H1 (cell line): ENCODE results near the gene PFKFB1. TPM values are rescaled to one million over a fixed set of nuclear protein-coding genes. Genes with fewer than 3 reads are reported as not detected.

Experiments used
- CTCF ChIA-PET: fragments of 300-600 bp; sonication (Branson Sonifier 250); formaldehyde crosslinking; loops from one replicate; lab custom pipeline; 2021; ENCODE audit not compliant: partially characterized antibody; lab: Charles Lee
- POLR2A ChIA-PET: fragments of 300-600 bp; sonication (Branson Sonifier 250); formaldehyde crosslinking; loops from one replicate; lab custom pipeline; 2021; ENCODE audit warnings: inconsistent platforms; ENCODE audit not compliant: partially characterized antibody; lab: Charles Lee
- DNase-seq, 2 experiments: peaks; one replicate each; pipeline versions ENCODE4 v3.0.0 to v3.0.0-alpha.2; 2010 to 2022; ENCODE audit warnings: low spot score in 2 of 2, low read depth in 1 of 2, mixed read lengths in 1 of 2
- FAIRE-seq: peaks from 2 replicates; lab custom pipeline; 2011; peaks lifted over from hg19 to GRCh38; lab: Jason Lieb, UNC
- H2AFZ ChIP-seq: 2 replicates; pipeline ENCODE4 v1.8.1; 2012; ENCODE audit warnings: low read length, inconsistent platforms
- H2AK5ac ChIP-seq: 2 replicates; pipeline ENCODE4 v1.6.1; 2013; ENCODE audit warnings: low read depth, low read length
- H2BK120ac ChIP-seq: replicated peaks from 2 replicates; pipeline ENCODE3; 2013; ENCODE audit warnings: low read depth, low read length, inconsistent platforms
- H2BK12ac ChIP-seq: 2 replicates; pipeline ENCODE4 v1.6.1; 2013; ENCODE audit warnings: low read depth, low read length
- H2BK15ac ChIP-seq: 2 replicates; pipeline ENCODE4 v1.6.1; 2013; ENCODE audit warnings: low read length
- H2BK20ac ChIP-seq: 2 replicates; pipeline ENCODE4 v1.6.1; 2013; ENCODE audit warnings: low read length
- H2BK5ac ChIP-seq: 2 replicates; pipeline ENCODE4 v1.6.1; 2013; ENCODE audit warnings: low read depth, low read length
- H3K14ac ChIP-seq: 2 replicates; pipeline ENCODE4 v1.6.1; 2013; ENCODE audit warnings: inconsistent platforms; ENCODE audit not compliant: insufficient read length
- H3K18ac ChIP-seq: 2 replicates; pipeline ENCODE4 v1.6.1; 2013; ENCODE audit warnings: low read length; ENCODE audit errors: extremely low read depth
- H3K23ac ChIP-seq: 2 replicates; pipeline ENCODE4 v1.6.1; 2013; ENCODE audit warnings: inconsistent platforms; ENCODE audit not compliant: insufficient read length
- H3K23me2 ChIP-seq: 2 replicates; pipeline ENCODE4 v1.6.1; 2013; ENCODE audit warnings: low read depth, low read length
- H3K27ac ChIP-seq: 2 replicates; pipeline ENCODE4 v1.6.1; 2011; ENCODE audit warnings: low read depth, low read length, inconsistent platforms
- H3K27me3 ChIP-seq, 4 experiments: replicated peaks in 1 of 4; 1 replicate in 1 of 4; 2 replicates in 3 of 4; pipeline versions ENCODE4 v1.6.1 to v1.8.1; 2011 to 2013; ENCODE audit warnings: low read length in 3 of 4, mild to moderate bottlenecking in 3 of 4, inconsistent platforms in 2 of 4, mixed read lengths in 2 of 4, moderate library complexity in 1 of 4; ENCODE audit not compliant: control insufficient read depth in 3 of 4, insufficient read depth in 3 of 4; ENCODE audit errors: extremely low read depth in 1 of 4
- H3K36me3 ChIP-seq, 4 experiments: 2 replicates each; pipeline versions ENCODE4 v1.6.1 to v1.8.1; 2011 to 2013; ENCODE audit warnings: mild to moderate bottlenecking in 4 of 4, low read length in 3 of 4, moderate library complexity in 2 of 4, control low read depth in 1 of 4, inconsistent platforms in 1 of 4; ENCODE audit not compliant: insufficient read depth in 4 of 4, control insufficient read depth in 2 of 4
- H3K4ac ChIP-seq: replicated peaks from 2 replicates; pipeline ENCODE3; 2013; ENCODE audit warnings: low read length, low read depth, mixed read lengths, inconsistent platforms; ENCODE audit not compliant: insufficient read length
- H3K4me1 ChIP-seq, 4 experiments: replicated peaks in 1 of 4; 1 replicate in 1 of 4; 2 replicates in 3 of 4; pipeline versions ENCODE4 v1.6.1 to v1.8.1; 2011 to 2013; ENCODE audit warnings: low read length in 3 of 4, inconsistent platforms in 2 of 4, mixed read lengths in 1 of 4; ENCODE audit not compliant: insufficient read depth in 4 of 4, control insufficient read depth in 3 of 4
- H3K4me2 ChIP-seq, 2 experiments: 2 replicates each; pipeline versions ENCODE4 v1.6.1 to v1.8.1; 2011 to 2013; ENCODE audit warnings: low read depth in 2 of 2, low read length in 2 of 2, control low read depth in 1 of 2, inconsistent platforms in 1 of 2, mild to moderate bottlenecking in 1 of 2; ENCODE audit not compliant: insufficient read depth in 1 of 2
- H3K4me3 ChIP-seq, 4 experiments: fragments of 200-600, 300-600 bp in 1 of 4; sonication (generic), shearing (Covaris generic), sonication (Bioruptor Twin) in 1 of 4; 2 replicates each; pipeline versions ENCODE4 v1.5.1 to v1.8.1; 2011 to 2016; ENCODE audit warnings: low read length in 4 of 4, low read depth in 3 of 4, control low read depth in 2 of 4, inconsistent platforms in 2 of 4, mild to moderate bottlenecking in 2 of 4, mixed read lengths in 1 of 4, moderate library complexity in 1 of 4; ENCODE audit not compliant: insufficient read depth in 2 of 4; ENCODE audit errors: extremely low read depth in 1 of 4
- H3K56ac ChIP-seq: replicated peaks from 2 replicates; pipeline ENCODE3; 2013; ENCODE audit warnings: low read depth, mild to moderate bottlenecking, mixed read lengths, low read length, inconsistent platforms; ENCODE audit not compliant: insufficient read length
- H3K79me1 ChIP-seq: 2 replicates; pipeline ENCODE4 v1.6.1; 2013; ENCODE audit warnings: low read depth, low read length, control low read depth
- H3K79me2 ChIP-seq, 2 experiments: 2 replicates each; pipeline versions ENCODE4 v1.6.1 to v1.8.1; 2012 to 2013; ENCODE audit warnings: low read length in 2 of 2, mild to moderate bottlenecking in 2 of 2, inconsistent platforms in 1 of 2; ENCODE audit not compliant: insufficient read depth in 2 of 2, control insufficient read depth in 1 of 2
- H3K9ac ChIP-seq, 4 experiments: replicated peaks in 1 of 4; 1 replicate in 1 of 4; 2 replicates in 3 of 4; pipeline versions ENCODE4 v1.6.1 to v1.8.1; 2011 to 2013; ENCODE audit warnings: low read depth in 3 of 4, low read length in 3 of 4, control low read depth in 2 of 4, mild to moderate bottlenecking in 2 of 4, moderate library complexity in 2 of 4, inconsistent platforms in 1 of 4; ENCODE audit errors: extremely low read depth in 1 of 4
- H3K9me3 ChIP-seq, 2 experiments: 2 replicates each; pipeline versions ENCODE4 v1.6.1 to v1.8.1; 2012 to 2013; ENCODE audit warnings: mild to moderate bottlenecking in 2 of 2, moderate library complexity in 2 of 2, control low read depth in 1 of 2, inconsistent platforms in 1 of 2, low read depth in 1 of 2, low read length in 1 of 2, mixed read lengths in 1 of 2; ENCODE audit not compliant: insufficient read depth in 2 of 2
- H4K20me1 ChIP-seq, 2 experiments: replicated peaks in 1 of 2; 2 replicates each; pipeline versions ENCODE3 to v1.8.1; 2011 to 2013; ENCODE audit warnings: inconsistent platforms in 2 of 2, low read length in 2 of 2, mild to moderate bottlenecking in 1 of 2; ENCODE audit not compliant: insufficient read depth in 2 of 2, control insufficient read depth in 1 of 2
- H4K5ac ChIP-seq: 2 replicates; pipeline ENCODE4 v1.6.1; 2013; ENCODE audit warnings: low read length, low read depth, mixed read lengths, inconsistent platforms; ENCODE audit not compliant: insufficient read length
- H4K8ac ChIP-seq: 2 replicates; pipeline ENCODE4 v1.8.0; 2013; ENCODE audit warnings: mild to moderate bottlenecking, moderate library complexity, low read length, inconsistent platforms; ENCODE audit not compliant: insufficient read depth; ENCODE audit errors: extremely low read depth
- H4K91ac ChIP-seq: replicated peaks from 2 replicates; pipeline ENCODE3; 2013; ENCODE audit warnings: low read length, mixed read lengths, inconsistent platforms; ENCODE audit not compliant: insufficient read length
- BACH1 ChIP-seq: IDR thresholded peaks from 2 replicates; pipeline ENCODE4 v1.6.1; 2012; ENCODE audit warnings: low read length, improper control_type of control experiment
- EZH2 ChIP-seq: fragments of 200-600 bp; sonication (generic); IDR thresholded peaks from 2 replicates; pipeline ENCODE4 v1.7.1; 2012; ENCODE audit warnings: low read depth, mild to moderate bottlenecking, moderate library complexity, low read length, inconsistent platforms; ENCODE audit not compliant: severe bottlenecking
- POLR2A ChIP-seq, 2 experiments: IDR thresholded peaks; 1 replicate in 1 of 2; 2 replicates in 1 of 2; pipeline ENCODE4 v1.6.1; 2011; ENCODE audit warnings: low read depth in 2 of 2, low read length in 2 of 2, mild to moderate bottlenecking in 2 of 2; ENCODE audit errors: control extremely low read depth in 1 of 2
- SP4 ChIP-seq: IDR thresholded peaks from 2 replicates; pipeline ENCODE4 v1.6.1; 2012; ENCODE audit warnings: low read length, inconsistent platforms
- TAF1 ChIP-seq: IDR thresholded peaks from 2 replicates; pipeline ENCODE4 v1.6.1; 2011; ENCODE audit warnings: mild to moderate bottlenecking, low read depth, low read length
- TBP ChIP-seq: IDR thresholded peaks from 2 replicates; pipeline ENCODE4 v1.6.1; 2011; ENCODE audit warnings: low read depth, low read length, improper control_type of control experiment
- TEAD4 ChIP-seq: IDR thresholded peaks from 2 replicates; pipeline ENCODE4 v1.6.1; 2012; ENCODE audit warnings: low read depth, low read length, inconsistent platforms, mixed read lengths
- WGBS, 2 experiments: shearing (Covaris generic) in 1 of 2; methylation state at CpG; one replicate each; pipeline versions ENCODE4 v1.1.6 to v1.1.7; 2013 to 2015; ENCODE audit warnings: low lambda C conversion rate in 2 of 2, mixed read lengths in 2 of 2, inconsistent platforms in 1 of 2, low coverage in 1 of 2, missing lambda C conversion rate in 1 of 2; ENCODE audit not compliant: insufficient replicate concordance in 2 of 2, insufficient coverage in 1 of 2, insufficient read length in 1 of 2; ENCODE audit errors: extremely low coverage in 1 of 2, missing lambda C conversion rate in 1 of 2; 5-methylcytosine and 5-hydroxymethylcytosine counted together
- polyA plus RNA-seq, 7 experiments: library from polyadenylated mRNA; depleted of rRNA in 3 of 7; stranded (reverse) in 5 of 7; unstranded in 2 of 7; fragments of >200 nt in 5 of 7; fragments of 200-250 nt in 2 of 7; gene quantifications; 1 replicate in 5 of 7; 2 replicates in 1 of 7; 4 replicates in 1 of 7; pipeline versions ENCODE4 v1.2.1 to v1.2.3, GENCODE V29; 2011 to 2013; ENCODE audit warnings: missing spikeins in 2 of 7, mixed read lengths in 2 of 7
- total RNA-seq: library from RNA; stranded (reverse); fragmentation: NEBNext Ultra II Directional; extraction: Animal tissue kit (Norgen Biotek cat#: 25700); gene quantifications from 2 replicates; pipeline ENCODE4 v1.2.1, GENCODE V29; 2021
- TF ChIP-seq, protein P1 (sequence below): IDR thresholded peaks from 2 replicates; pipeline ENCODE4 v1.6.1; 2011; ENCODE audit warnings: low read depth, mild to moderate bottlenecking, low read length; ENCODE audit not compliant: insufficient read depth
- TF ChIP-seq, protein P2 (sequence below): IDR thresholded peaks from 2 replicates; pipeline ENCODE4 v1.6.1; 2012; ENCODE audit warnings: low read length, inconsistent platforms
- TF ChIP-seq, protein P3 (sequence below), 3 experiments: IDR thresholded peaks; 1 replicate in 2 of 3; 2 replicates in 1 of 3; pipeline versions ENCODE4 v1.5.1 to v1.6.1; 2011; ENCODE audit warnings: low read length in 3 of 3, mild to moderate bottlenecking in 3 of 3, inconsistent platforms in 2 of 3, low read depth in 1 of 3, moderate library complexity in 1 of 3; ENCODE audit not compliant: insufficient read depth in 1 of 3; ENCODE audit errors: control extremely low read depth in 1 of 3

Gene PFKFB1
- total and polyA plus RNA-seq, 2 of the 8 experiments (the other 6 are each of a cell fraction or from before 2014, with no cell fraction given): 0.26 to 0.30 TPM

DNA sequence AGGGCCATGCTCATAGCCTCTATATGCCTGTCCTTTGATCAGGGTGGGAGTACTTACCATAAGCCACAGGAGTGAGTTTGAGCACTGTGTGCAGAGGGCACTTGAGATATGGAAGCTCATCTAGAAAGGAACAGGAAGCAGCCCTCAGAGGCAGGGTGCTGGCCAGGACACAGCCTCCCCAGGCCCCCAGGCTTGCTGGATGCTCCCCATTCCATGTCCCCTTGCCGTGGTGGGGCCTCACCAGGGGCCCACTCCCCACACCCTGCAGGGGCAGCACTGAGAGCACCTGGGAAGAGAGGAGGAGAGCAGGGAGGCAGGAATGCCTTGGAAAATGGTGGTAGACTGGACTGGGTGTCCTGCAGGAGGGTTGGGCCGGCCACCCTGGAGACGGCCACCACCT is 59.1 kb downstream of the PFKFB1 start:
- Histone ChIP-seq H3K23me2 (no peaks in the 10 kb centered on the region), H3K56ac (no peak overlapping the region), H4K20me1 (peaks cover 0 to 7% of the 10 kb centered on the region in 2 experiments), H3K4me2 (no peak overlapping the region), H2AK5ac (no peak overlapping the region), H3K79me1 (no peaks in the 10 kb centered on the region), H2BK15ac (no peak overlapping the region), H2BK120ac (no peak overlapping the region), H2AFZ (no peak overlapping the region), H3K36me3 (peaks cover 0 to 10% (median 3%) of the 10 kb centered on the region in 4 experiments; a peak in 4 of 8 replicates), H4K91ac (no peak overlapping the region), H3K9me3 (no peaks in the 10 kb centered on the region), H4K5ac (no peak overlapping the region), H2BK20ac (no peak overlapping the region), H3K27ac (no peak overlapping the region), H2BK12ac (no peak overlapping the region), H3K79me2 (no peaks in the 10 kb centered on the region), H3K27me3 (no peaks in the 10 kb centered on the region), H3K4ac (no peak overlapping the region), H3K4me3 (no peak overlapping the region), H4K8ac (no peak overlapping the region; the same call in 1 of the 2 replicates), H3K9ac (no peak overlapping the region), H3K4me1 (no peaks in the 10 kb centered on the region), H3K23ac (no peak overlapping the region), H3K18ac (no peak overlapping the region), H2BK5ac (no peak overlapping the region), H3K14ac (no peak overlapping the region)
- CTCF ChIA-PET: no interaction called here
- POLR2A ChIA-PET: no interaction called here
- 83% methylated on average over 2 of the region's 3 CpGs; no CpG with 5 or more reads in 1 of the 2 experiments for WGBS, 2 experiments
- DNase-seq (no peak), FAIRE-seq (no peak)
- TF ChIP-seq EZH2 (no peak), SP4 (no peak), POLR2A (IDR thresholded peaks at IDR 0.05; ENCODE audit: control extremely low read depth in 1 of 2, low read depth in 2 of 2, low read length in 2 of 2) (no peak), BACH1 (no peak), TBP (no peak), TAF1 (no peak), TEAD4 (no peak)
- TF ChIP-seq, protein P1, sequence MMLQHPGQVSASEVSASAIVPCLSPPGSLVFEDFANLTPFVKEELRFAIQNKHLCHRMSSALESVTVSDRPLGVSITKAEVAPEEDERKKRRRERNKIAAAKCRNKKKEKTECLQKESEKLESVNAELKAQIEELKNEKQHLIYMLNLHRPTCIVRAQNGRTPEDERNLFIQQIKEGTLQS: no peak
- TF ChIP-seq, protein P2, sequence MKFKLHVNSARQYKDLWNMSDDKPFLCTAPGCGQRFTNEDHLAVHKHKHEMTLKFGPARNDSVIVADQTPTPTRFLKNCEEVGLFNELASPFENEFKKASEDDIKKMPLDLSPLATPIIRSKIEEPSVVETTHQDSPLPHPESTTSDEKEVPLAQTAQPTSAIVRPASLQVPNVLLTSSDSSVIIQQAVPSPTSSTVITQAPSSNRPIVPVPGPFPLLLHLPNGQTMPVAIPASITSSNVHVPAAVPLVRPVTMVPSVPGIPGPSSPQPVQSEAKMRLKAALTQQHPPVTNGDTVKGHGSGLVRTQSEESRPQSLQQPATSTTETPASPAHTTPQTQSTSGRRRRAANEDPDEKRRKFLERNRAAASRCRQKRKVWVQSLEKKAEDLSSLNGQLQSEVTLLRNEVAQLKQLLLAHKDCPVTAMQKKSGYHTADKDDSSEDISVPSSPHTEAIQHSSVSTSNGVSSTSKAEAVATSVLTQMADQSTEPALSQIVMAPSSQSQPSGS: no peak
- TF ChIP-seq, protein P3, sequence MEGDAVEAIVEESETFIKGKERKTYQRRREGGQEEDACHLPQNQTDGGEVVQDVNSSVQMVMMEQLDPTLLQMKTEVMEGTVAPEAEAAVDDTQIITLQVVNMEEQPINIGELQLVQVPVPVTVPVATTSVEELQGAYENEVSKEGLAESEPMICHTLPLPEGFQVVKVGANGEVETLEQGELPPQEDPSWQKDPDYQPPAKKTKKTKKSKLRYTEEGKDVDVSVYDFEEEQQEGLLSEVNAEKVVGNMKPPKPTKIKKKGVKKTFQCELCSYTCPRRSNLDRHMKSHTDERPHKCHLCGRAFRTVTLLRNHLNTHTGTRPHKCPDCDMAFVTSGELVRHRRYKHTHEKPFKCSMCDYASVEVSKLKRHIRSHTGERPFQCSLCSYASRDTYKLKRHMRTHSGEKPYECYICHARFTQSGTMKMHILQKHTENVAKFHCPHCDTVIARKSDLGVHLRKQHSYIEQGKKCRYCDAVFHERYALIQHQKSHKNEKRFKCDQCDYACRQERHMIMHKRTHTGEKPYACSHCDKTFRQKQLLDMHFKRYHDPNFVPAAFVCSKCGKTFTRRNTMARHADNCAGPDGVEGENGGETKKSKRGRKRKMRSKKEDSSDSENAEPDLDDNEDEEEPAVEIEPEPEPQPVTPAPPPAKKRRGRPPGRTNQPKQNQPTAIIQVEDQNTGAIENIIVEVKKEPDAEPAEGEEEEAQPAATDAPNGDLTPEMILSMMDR (IDR thresholded peaks at IDR 0.05; ENCODE audit: control extremely low read depth in 1 of 3, insufficient read depth in 1 of 3, low read depth in 1 of 3, low read length in 3 of 3): no peak
